NCI-H2107 treated with DMSO at 0.1 percent for 48 hours (cell line): ENCODE results near the gene HHIPL1.

Source experiments
- DNase-seq: peaks from one replicate; lab custom pipeline; 2025; ENCODE audit not compliant: unreplicated experiment; lab: John Stamatoyannopoulos, UW

HHIPL1 gene

DNA sequence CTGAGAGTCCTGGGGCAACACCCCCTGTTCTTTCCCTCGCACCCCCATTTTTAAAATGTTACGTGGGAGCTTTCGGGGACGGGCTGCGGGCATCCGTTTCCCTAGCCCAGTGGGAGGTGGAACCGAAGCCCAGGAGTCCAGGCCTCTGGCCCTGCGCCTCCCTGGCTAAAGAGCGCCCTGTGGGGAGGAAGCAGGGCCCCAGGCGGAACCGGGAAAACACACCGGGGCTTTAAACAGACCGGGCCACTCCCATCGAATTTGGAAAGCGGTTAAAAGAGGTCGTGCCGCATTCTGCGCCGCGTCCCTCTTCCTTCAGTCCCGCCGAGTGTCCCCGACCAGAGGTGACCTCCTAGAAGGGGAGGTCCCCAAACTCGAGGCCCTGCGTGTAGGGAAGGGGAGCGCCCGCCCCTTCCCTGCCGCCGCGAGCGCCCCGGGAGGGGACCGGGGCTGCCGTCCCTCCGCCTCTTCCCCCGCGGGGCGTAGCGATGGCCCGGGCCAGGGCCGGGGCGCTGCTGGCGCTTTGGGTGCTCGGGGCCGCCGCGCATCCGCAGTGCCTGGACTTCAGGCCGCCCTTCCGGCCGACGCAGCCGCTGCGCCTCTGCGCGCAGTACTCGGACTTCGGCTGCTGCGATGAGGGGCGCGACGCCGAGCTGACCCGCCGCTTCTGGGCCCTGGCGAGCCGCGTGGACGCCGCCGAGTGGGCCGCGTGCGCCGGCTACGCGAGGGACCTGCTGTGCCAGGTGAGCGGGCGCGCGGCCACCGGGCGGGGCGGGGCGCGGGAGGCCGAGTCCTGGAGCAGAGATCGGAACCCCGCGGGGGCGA lies at the start of gene HHIPL1:
TSS of gene HHIPL1 (plus strand) at position 407 of the 822 bp plus-strand sequence. CDS start at position 486, 79 bp downstream.
- DNase-seq, result no peak

DNA sequence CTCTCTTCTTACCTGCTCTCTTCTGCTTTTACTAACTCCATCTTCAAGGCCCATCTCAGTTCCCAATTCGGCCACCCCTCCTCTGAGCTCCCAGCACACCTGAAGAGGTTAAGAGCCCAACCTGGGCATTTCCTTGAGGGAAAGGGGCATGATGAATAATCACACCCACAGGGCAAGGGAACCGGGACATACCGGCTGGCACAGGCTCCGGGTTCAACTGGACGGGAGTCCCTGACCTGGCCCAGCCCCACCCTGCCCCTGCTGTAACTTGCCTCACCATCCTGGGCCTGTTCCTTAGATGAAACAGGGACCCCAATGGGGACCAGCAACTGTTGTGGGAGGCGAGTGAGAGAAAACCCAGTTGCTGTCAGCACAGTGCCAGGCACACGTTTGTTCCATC lies 49.4 kb upstream of the HHIPL1 start:
- no peak for DNase-seq

DNA sequence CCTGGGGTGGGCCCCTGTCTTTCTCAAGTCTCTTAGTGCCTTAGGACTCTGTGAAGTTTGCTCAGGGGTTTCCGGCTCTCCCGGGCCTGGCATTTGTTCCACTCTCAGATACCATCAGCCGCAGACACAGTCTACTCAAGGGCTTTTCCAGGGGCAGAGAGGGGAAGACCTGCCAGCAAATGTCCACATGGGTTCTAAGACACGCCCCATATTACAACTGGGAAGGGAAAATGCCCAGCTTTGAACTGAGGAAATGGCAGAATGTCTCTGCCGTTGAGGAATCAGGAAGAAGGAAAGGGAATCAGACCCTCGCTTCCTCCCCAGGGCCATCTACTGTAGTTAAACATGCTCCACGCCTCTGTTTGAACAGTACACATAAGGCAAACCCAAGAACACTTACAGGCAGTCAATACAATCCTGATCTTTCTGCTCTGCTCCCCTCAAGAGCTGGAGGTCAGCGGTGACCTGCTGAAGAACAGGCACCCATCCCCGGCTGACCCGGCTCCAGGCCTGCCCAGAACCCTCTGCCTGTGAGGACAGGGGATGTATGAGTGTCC lies 48.8 kb upstream of the HHIPL1 start:
- no peak for DNase-seq

DNA sequence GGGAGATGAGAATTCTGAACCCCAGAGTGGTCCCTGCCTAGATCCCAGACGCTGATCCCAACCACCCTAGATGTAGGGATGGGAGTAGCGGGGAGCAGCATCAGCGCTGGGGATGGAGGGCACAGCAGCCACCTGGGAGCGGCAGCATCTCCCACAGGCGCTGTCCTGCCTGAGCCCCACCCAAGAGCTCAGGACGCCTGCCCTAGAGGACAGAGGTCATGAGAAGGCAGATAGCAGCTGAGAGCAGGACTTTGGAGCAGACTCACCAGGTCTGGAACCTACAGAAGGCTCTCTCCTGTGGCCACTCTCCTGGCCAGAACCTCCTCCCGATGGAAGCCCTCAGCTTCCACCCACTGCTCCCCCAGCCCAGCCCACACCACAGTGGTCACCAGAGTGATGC lies 48.2 kb upstream of the HHIPL1 start:
- DNase-seq, result no peak

DNA sequence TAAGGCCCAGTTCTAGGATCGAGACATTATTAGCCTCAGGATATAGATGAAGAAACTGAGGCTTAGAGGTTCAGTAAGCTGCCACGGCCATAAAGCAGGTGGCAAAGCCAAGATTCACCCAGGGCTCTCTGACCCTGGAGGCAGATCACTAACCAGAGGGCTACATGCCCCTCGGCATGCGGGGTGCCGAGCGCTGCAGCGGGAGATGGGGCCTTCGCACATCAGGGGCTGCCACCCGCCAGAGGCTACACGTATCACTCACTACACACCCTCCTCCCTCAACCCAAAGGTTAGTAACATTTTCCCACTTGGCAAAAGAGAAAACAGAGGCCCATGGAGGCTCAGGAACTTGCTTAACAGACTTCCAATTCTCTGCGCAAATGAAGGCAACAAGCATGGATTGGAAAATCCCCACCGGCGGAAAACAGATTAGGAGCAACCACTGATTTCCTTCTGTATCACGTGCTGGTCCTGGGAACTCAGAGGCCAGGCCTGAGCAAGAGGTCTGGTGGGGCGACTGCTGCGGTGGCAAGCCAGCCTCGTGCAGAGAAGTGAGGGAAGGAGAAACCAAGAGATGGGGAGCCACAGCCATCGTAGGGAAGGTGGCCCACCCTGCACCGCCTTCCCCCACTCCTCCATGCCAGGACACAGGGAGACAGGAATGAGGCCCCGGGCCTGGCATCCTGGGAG lies 46.9 kb upstream of the HHIPL1 start:
- no peak for DNase-seq

DNA sequence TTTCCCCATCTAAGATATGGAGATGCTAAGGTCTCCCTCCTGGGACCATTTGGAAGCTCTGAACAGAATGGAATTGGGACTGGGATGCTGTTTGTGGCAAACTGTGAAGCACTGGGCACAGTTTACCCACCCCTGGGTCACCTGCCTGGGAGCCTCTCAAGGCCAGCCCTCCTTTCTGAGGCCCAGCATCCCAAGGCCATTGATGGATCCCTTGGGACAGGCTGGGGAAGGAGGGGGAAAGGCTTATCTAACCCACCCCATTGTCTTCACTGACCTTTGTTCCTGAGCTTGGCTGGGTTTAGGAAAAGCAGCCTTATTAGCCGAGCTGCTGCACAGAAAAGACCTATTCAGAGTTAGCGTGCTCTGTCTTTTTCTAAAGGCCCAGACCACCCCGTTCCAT lies 46.2 kb upstream of the HHIPL1 start:
- no peak for DNase-seq

DNA sequence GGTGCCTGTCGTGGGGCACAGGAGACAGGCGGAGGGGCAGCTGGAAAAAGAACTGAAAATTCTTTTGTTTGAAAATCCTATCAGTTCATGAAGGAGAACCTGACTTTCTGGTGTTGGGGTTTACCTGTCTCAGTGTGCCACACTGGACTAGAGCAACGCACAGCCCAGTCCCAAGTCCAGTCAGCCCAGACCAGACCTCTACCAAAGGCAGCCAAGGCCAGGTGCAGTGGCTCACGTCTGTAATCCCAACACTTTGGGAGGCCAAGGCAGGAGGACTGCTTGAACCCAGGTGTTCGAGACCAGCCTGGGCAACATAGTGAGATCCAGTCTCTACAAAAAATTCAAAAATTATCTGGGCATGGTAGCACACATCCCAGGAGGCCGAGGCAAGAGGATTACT lies 45.5 kb upstream of the HHIPL1 start:
- DNase-seq, result no peak

DNA sequence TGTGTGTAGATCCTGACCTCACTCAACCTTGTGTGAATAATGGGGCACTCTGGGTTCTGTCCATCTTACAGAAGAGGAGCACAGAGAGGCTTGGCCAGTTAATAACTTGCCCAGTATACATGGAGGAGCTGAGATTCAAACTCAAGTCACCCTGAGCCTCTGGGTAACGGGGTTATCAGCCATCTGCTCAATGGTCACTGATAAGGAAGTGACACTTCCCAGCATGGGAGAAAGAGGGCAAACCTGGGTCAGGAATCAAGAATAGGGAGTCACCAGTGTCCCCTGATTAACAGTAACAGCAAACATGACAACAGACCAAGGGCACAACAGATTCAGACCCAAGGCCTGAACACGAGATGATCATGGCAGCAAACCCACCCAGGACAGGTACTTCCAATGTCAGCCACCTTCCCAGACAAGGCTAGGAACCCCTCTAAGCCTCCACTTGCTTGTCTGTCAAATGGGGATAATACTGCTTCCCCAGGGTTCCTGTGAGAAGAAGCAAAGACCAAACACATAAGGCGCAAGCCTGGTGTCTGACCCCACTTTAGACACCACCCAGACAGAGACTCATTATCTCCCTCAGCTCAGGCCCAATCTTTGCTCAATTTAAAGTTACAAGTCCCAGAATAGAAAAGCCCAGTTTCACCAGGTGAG lies 44.6 kb upstream of the HHIPL1 start:
- DNase-seq, result no peak

DNA sequence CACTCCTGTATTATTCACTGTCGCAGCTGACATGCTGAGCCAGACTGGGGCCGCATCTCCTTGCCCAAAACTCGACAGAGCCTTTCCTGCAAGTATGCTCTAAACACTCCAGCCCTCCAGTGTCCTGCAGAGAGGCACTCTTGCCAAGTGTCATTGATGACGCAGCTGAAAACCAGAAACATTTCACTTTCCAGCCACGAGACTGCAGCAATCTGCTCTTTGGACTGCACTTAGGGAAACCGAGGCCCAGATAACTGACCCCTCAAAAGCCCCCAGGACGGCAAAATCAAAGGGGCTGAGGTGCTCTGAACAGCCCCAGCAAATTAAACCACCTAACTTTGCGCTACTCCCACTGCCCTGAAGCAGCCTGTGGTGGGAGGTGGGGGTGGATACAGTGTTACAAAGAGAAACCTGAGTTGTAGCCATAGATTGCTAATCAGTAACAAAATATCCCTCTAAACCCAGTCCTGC lies 43.5 kb upstream of the HHIPL1 start:
- DNase-seq, result peak; percentile 39

DNA sequence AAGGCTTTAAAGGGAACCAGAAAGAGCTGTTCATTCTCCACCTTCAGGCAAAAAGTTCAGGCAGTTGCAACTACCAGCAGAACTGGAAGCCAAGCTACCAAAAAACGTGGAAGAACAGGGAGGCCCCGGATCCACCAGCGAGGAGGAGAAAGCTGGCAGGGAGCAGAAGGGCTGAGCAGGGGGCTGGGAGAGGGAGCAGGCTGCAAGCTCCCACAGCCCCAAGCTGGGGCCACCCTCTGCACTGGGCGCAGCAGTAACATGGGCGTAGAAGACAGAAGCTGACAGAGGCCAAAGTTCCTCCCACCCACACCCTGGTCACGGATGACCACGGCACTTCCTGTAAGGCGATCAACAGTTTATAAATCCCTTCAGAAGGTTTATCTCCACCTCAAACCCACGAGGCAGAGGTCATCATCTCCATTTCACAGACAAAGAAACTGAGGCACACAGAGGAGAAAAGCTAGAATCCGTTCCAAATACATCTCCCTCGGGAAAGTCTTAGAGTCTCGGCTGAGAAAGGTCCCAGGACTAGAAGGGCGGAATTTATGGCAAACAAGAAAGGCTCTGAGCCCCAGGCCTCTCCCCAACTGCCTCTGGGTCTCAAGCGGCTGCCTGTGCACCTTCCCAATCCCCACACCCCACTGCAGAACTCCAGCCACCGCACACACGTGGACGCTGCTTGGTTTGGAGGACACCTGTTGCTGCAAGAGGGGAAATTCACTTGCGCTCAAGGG lies 42.7 kb upstream of the HHIPL1 start:
- no peak for DNase-seq

DNA sequence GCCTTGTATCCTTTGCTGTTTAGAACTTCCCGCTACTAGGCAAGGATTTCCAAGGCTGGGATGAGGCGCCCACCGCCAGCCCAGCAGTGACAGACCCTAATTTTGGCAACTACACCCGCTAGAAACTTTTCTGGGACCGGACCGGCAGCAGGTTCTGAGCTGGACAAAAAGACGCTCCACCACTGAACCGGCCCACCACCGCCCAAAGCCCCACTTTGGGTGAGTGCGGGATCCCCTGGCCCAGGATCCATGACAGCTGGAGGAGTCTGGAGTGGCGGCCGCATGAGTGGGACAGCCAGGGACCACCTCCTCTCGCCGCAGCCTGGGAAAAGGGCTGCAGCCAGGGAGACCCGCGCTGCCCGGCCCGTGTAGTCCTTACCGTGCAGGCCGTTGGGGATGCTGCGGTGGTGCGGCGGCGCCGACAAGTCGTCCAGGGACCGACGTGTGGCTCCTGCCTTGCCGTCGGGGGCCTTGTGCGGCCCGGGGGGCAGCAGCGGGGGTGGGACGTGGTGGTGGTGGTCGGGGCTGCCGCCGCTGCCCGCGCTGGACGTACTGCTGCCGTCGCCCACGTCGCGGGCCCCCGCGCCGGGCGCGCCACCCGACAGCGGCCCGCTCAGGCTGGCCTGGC lies 42.0 kb upstream of the HHIPL1 start:
- DNase-seq, result no peak

DNA sequence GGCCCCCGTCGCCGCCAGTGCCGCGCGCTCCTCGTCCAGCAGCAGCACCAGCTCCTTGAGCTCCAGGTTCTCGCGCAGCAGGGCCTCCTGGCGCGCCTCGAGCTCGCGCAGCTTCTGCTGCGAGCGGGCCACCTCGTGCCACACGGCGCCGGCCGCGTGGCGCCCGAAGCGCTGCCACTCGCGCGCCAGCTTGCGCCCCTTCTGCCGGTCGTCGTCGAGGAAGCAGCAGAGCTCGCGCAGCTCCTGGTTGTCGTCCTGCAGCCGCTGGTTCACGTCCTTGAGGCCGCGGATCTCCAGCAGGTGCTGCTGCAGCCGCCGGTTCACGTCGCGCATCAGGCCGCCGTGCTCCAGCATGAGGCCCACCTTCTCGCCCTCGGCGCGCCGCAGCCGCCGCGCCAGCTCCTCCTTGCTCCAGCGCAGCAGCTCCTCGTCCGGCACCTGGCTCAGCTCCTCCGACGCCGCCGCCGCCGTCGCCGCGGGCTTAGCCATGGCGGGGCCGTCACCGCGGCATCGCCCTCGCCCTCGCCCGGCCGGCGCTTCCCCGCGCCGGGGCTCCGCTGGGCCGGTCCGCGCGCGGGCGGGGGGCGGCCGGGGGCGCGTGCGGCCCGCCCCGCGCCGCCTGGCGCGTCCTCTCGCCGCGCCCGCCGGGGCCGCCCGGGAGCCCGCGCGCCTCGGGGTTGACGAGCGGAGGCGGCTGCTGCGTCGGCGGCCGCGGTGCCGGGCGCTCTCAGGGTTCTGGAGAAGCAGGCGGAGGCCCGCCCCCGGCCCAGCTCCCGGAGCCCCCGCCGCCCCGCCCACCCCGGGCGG lies 41.3 kb upstream of the HHIPL1 start, which contains the start of gene CCDC85C:
TSS of gene CCDC85C (minus strand) at position 737 of the 807 bp plus-strand sequence. CDS start at position 489, 248 bp downstream.
- DNase-seq, result no peak

DNA sequence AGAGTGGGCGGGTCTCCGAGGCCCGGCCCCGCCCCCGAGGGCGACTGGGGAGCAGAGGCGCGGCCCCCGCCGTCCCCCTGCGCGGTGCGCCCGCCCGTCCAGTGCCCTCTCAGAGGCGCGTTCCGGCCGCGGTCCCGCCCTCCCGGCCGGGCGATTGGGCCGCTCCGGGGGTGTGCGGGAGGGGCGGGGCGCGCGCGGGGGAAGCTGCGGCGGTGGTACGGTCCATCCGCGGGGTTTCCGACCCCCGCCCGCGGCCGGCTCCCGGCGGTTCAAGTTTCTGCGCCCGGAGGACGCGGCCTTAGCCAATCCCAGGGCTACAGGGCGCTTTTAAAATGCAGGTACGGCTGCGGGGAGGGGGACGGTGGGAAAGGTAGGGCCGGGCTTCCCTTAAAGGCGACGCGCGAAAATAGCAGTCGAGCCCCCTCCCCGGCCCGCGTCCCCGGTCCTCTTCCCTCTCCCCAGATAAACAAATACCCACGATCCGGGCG lies 40.6 kb upstream of the HHIPL1 start:
- peak; percentile 96 for DNase-seq

DNA sequence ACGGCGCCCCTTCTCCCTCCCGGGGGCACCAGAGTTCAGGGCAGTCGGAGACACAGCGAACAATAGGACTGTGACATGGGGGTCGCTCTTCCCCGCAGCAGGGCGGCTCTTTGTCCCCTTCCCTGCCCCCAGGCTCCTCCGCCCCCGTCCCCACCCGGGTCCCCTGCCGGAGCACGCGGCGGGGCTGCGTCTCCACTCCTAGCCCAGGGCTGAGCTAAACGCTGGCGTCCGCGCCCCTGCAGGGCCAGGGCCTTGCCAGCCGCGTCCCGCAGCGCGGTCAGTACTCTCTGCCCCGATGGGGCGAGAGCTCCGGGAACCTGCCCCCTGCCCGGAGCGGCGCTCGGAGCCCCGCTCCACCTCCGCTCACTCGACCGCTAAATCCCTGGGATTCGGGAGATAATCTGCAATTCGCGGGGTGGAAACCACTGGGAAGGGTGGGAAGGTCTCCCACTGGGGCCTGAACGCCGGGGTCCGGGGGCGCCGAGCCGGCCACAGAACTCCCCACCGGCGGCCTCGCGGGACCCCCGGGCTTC lies 40.1 kb upstream of the HHIPL1 start:
- DNase-seq, result no peak

DNA sequence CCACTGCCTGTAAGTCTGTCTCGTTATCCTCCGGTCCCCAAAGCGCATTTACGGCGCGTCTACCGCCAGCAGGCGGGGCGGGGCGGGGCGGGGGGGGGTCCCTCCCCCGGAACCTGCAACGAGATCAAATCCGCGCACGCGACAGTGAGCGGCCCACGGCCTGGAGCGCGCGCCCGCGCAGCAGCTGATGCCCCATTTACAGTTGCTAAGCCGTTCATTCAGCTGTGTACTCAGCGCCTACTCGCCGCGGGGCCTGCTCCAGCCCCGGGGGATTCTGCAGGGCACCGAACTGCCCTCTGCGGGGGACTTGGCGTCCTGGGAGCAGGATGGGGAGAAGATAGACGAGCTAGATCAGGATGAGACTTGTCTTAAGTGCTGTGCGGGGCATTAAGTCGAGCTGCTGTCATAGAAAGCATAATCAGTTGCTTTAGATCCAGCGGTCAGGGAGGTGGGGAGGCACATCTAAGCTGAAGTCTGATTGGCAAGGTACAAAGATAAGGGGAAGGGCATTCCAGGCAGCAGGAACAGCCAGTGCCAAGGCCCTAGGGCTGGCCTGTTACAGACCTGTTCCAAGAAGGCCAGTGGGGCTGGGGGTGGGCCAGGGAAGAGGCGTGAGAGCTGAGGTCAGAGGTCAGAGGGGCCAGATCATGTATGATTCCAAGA lies 39.5 kb upstream of the HHIPL1 start:
- peak; percentile 73 for DNase-seq

DNA sequence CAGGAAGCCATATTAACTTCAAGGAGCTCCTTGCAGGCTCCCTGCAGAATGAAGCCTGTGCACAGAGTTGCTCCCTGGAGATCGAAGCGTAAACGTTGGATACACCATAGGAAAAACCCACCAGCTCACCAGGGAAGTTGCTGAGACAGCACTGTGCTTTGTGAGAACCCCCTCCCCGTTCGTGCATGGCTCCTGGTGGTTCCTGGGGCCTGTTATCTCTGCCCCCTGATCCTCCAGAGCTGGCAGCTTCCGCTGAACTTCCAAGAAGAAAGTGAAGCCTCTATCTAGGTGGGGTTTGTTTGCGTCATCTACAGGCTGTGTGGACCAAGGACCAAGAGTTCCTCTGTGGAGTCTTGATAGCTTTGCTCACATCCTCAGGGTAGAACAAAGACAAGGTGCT lies 38.6 kb upstream of the HHIPL1 start:
- DNase-seq, result no peak

DNA sequence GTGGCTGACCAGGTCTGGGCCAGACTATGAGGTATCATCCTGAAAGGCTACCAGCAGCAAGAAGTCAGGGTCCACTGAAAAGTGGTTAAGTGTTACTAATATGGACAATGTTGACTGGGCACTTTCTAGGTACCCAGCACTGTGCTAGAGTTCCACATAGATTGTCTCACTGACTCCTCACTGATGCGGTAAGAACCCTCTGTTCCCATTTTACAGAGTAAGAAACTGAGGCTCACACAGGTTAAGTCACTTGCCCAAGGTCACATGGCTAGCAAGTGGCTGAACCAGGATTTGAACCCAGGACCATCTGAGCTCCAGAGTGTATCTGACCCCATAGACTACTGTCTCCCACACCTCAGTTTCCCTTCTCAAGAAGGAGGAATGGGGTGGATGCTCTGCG lies 36.3 kb upstream of the HHIPL1 start:
- DNase-seq, result no peak
